Measurements from ENCODE around the gene SPRR4.
A peak's percentile ranks its signal among the peaks of the same experiment; 100 is the strongest.

The SPRR4 gene

DNA sequence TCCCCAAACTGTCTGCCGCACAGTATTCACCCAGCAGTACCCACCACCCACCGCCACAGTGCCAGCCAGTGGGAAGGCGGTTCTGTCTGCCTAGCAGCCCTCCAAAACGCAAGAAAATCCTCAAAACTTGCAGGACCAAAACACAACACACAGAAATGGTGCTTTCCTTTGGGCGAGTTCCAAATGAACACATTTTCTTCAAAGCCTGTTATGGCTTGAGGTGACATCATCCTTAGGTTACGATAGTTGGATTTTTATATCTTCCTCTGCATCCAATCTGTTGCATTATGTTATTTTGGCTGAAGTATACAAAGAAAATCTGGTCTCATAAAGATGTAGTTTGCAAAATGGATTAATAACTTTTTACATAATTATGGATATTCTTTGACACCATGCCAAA lies 22.7 kb downstream of the SPRR4 start:
- H3K27ac ChIP-seq = no peak overlapping the region
- TF ChIP-seq ZFX (IDR thresholded peaks at IDR 0.05) = no peak
- TF ChIP-seq, protein P1, sequence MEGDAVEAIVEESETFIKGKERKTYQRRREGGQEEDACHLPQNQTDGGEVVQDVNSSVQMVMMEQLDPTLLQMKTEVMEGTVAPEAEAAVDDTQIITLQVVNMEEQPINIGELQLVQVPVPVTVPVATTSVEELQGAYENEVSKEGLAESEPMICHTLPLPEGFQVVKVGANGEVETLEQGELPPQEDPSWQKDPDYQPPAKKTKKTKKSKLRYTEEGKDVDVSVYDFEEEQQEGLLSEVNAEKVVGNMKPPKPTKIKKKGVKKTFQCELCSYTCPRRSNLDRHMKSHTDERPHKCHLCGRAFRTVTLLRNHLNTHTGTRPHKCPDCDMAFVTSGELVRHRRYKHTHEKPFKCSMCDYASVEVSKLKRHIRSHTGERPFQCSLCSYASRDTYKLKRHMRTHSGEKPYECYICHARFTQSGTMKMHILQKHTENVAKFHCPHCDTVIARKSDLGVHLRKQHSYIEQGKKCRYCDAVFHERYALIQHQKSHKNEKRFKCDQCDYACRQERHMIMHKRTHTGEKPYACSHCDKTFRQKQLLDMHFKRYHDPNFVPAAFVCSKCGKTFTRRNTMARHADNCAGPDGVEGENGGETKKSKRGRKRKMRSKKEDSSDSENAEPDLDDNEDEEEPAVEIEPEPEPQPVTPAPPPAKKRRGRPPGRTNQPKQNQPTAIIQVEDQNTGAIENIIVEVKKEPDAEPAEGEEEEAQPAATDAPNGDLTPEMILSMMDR (conservative IDR thresholded peaks at IDR 0.05) = no peak

GRCh38 chr1:152995842-152996241 lies 25.4 kb downstream of the SPRR4 start:
- H3K27ac ChIP-seq = no peak overlapping the region
- no peak for TF ChIP-seq ZFX (IDR thresholded peaks at IDR 0.05)
- TF ChIP-seq, protein P1 (conservative IDR thresholded peaks at IDR 0.05) = no peak

GRCh38 chr1:152996633-152997400 lies 26.4 kb downstream of the SPRR4 start:
- TF ChIP-seq ZFX (IDR thresholded peaks at IDR 0.05) = no peak
- TF ChIP-seq, protein P1 (conservative IDR thresholded peaks at IDR 0.05) = no peak
- peak overlapping the region; percentile 13; the same call in 1 of the 2 replicates for H3K27ac ChIP-seq

GRCh38 chr1:152997901-152998300 lies 27.5 kb downstream of the SPRR4 start:
- peak overlapping the region; percentile 24 for H3K27ac ChIP-seq
- TF ChIP-seq, protein P1 (conservative IDR thresholded peaks at IDR 0.05) = no peak
- TF ChIP-seq ZFX (IDR thresholded peaks at IDR 0.05) = no peak

DNA sequence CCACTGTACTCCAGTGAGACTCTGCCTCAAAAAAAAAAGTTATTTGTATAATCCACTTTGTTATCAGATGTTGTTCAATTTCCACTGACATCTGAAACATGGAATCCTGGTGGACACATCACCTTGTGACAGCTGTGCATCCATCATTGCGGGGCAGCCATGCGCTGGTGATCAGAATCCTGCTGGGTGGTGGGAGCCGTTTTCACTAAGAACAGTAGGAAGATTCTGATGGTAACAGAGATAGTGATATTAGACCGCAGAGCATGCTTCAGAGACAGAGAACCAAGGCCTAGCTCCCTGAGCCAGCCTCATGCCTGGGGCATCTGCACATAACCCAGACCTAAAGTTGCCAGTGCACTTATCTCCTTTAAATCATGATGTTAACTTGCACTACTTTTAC lies 28.0 kb downstream of the SPRR4 start:
- H3K27ac ChIP-seq = peak overlapping the region; percentile 24
- TF ChIP-seq ZFX (IDR thresholded peaks at IDR 0.05) = no peak
- TF ChIP-seq, protein P1 (conservative IDR thresholded peaks at IDR 0.05) = no peak

DNA sequence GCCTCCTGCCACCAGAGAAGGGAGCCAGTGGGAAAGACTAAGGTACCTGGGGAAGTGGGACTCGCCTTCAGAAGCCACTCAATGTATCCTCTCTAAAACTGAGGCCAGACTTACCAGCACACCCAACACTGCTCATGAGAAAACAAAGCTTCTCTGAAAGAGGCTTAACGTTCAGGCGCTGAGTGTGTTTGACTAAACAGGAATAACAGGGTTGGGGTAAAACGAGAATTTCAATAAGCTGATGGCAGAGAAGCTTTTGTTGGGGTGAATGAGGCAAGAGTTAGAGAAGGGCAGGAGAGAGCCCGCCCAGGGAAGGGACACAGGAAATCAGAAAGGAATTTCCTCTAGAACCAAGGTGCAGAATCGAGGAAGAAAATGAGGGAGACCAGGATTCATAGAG lies 29.4 kb downstream of the SPRR4 start:
- H3K27ac ChIP-seq = no peak overlapping the region
- TF ChIP-seq, protein P1 (conservative IDR thresholded peaks at IDR 0.05) = no peak
- TF ChIP-seq ZFX (IDR thresholded peaks at IDR 0.05) = no peak

GRCh38 chr1:153000294-153000693 lies 29.8 kb downstream of the SPRR4 start:
- H3K27ac ChIP-seq = no peak overlapping the region
- TF ChIP-seq, protein P1 (conservative IDR thresholded peaks at IDR 0.05) = no peak
- TF ChIP-seq ZFX (IDR thresholded peaks at IDR 0.05) = no peak
